ENCODE measurements around the gene BCAT1. TPM values are rescaled to one million over a fixed set of nuclear protein-coding genes. Genes with fewer than 3 reads are reported as not detected.

Gene BCAT1
- total RNA-seq, 1 experiment from 2014 or later = not detected

GRCh38 chr12:24770334-24770733 is 178.6 kb downstream of the BCAT1 start:
- DNase-seq (ENCODE audit: low spot score) = no peak

GRCh38 chr12:24769682-24770081 is 179.2 kb downstream of the BCAT1 start:
- DNase-seq (ENCODE audit: low spot score) = no peak

- no peak for DNase-seq (ENCODE audit: low spot score)
Observed at GRCh38 chr12:24768415-24768814, 180.5 kb downstream of the BCAT1 start.

- no peak for DNase-seq (ENCODE audit: low spot score)
Observed at GRCh38 chr12:24767016-24767415, 181.9 kb downstream of the BCAT1 start.

GRCh38 chr12:24764712-24765111 is 184.2 kb downstream of the BCAT1 start:
- DNase-seq (ENCODE audit: low spot score) = no peak

- DNase-seq (ENCODE audit: low spot score) = no peak
Observed at GRCh38 chr12:24760606-24761378, 188.1 kb downstream of the BCAT1 start.

- DNase-seq (ENCODE audit: low spot score) = no peak
Observed at GRCh38 chr12:24760162-24760561, 188.7 kb downstream of the BCAT1 start.

Other genes with a start within 250 kb of the BCAT1 start
- not detected in 2 replicates for gene DNAI7, start 246.1 kb upstream of the BCAT1 start, total RNA-seq (2014; rRNA removed; shearing (Covaris generic))
- gene ETFRF1, start 246.1 kb upstream of the BCAT1 start, total RNA-seq (2014; rRNA removed; shearing (Covaris generic)) = 1.3 and 2.5 TPM in 2 replicates

Data from HT-29 (cell line).